ENCODE measurements around the gene C1RL.

- TF ChIP-seq RCOR1 (IDR thresholded peaks at IDR 0.05; ENCODE audit: low read depth, low read length), result no peak
- TF ChIP-seq POLR2A (IDR thresholded peaks at IDR 0.05; ENCODE audit: low read length), result no peak
- TF ChIP-seq EP300 (IDR thresholded peaks at IDR 0.05), result no peak
- TF ChIP-seq CTCF (IDR thresholded peaks at IDR 0.05), result no peak
- no peak for TF ChIP-seq GATA3 (IDR thresholded peaks at IDR 0.05; ENCODE audit: borderline replicate concordance)
- no peak for TF ChIP-seq REST (IDR thresholded peaks at IDR 0.05)
- TF ChIP-seq RNF2 (IDR thresholded peaks at IDR 0.05; ENCODE audit: borderline replicate concordance, low read depth), result no peak
- no peak for TF ChIP-seq PBX3 (IDR thresholded peaks at IDR 0.05)
- TF ChIP-seq CEBPB (IDR thresholded peaks at IDR 0.05), result no peak
- TF ChIP-seq RAD21 (conservative IDR thresholded peaks at IDR 0.05 in 1 of 2, IDR thresholded peaks at IDR 0.05 in 1 of 2), result no peak
- TF ChIP-seq BHLHE40 (IDR thresholded peaks at IDR 0.05; ENCODE audit: low read depth, low read length), result no peak
- TF ChIP-seq HEYL (CRISPR knock-in tag; IDR thresholded peaks at IDR 0.05), result no peak
- no peak for TF ChIP-seq MAX (IDR thresholded peaks at IDR 0.05)
- TF ChIP-seq KDM1A (IDR thresholded peaks at IDR 0.05; ENCODE audit: low read depth), result no peak
Measured at GRCh38 chr12:7096006-7096932, 12.7 kb downstream of the C1RL start.
